HS-27A (cell line): ENCODE results near the gene SHISAL2A.

Source experiments
- DNase-seq: peaks from one replicate; pipeline ENCODE4 v3.0.0-alpha.2; 2012; ENCODE audit warnings: low read depth, missing footprints

Gene SHISAL2A

DNA sequence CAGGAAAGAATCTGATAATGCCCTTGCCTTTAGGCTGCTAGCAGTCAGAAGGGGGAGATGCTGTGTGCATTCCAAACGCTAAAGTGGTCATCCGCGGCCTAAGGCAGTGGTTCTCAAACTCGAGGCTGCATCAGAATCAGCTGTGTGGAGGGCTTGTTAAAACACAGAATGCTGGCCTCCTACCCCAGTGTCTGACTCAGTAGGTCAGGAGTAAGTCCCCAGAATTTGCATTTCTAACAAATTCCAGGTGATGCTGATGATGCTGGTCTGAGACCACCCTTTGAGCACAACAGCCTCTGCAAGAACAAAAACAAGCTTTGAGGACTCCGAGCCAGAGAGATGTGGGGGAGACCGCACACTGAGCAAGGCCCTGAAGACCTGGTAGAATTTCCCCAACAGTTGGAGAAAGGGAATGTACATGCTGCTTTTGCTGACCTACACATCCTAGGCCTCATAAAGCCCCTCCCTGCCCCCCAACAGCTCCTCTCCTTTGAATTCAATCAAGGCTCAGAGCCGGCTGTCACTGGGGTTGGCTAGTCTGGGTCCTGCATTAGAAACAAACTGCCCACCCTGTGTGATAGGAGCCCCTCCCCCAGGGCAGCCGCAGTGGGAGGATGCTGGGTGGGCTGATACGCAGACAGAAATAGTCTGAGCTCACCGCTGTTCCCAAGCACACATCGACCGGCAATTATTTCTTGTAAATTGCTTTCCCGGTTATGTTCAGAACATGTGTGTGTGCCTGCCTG, 27.1 kb downstream of the SHISAL2A start:
- no peak for DNase-seq

DNA sequence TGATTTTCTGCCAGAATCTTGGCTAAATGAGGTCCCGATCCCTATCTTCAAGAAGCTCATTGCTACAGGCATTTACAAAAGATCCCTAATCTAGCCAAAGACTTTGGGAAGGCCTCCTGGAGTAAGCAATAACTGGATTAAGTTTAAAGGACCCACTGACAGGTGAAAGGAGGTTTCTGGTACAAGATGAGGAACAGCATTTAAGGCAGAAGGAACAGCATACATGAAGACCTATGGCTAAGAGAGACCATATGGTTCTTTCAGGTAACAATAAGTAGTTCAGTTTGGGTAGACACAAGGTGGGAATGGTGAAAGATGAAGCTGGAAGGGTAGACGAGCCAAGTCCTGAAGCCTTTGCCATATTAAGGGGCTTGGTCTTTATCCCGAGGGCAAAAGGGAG, 27.8 kb downstream of the SHISAL2A start:
- DNase-seq, result no peak

DNA sequence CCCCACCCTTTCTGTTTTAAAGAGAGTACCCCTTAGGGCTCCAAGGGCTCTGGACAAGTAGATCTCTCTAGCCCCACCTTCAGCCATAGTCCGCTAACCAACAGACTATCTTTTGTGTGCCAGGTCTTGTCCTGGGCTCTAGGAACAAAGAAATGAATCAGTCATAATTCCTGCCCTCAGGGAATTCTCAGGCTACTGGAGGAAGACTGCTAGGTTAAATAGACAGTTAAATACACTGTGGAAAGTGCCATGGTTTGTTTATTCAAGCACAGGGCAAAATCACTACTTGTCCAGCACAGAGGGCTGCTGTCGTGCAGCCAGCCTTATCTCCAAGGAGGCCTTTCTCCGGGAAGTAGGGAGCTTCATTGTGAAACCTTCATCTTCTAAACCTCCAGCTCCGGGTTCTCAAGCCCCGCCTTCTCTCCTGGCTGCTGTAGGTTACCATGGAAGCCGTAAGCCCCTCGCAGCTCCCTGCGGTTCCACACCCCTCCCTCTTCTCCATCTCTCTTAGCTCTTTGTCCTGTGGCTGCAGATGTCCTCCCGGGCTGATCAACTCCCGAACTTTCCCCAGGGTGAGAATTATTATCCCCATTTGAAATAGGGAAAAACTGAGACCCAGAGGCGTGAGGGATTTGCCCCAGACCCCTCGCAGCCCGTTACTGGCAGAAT, 29.8 kb downstream of the SHISAL2A start:
- DNase-seq, result no peak

DNA sequence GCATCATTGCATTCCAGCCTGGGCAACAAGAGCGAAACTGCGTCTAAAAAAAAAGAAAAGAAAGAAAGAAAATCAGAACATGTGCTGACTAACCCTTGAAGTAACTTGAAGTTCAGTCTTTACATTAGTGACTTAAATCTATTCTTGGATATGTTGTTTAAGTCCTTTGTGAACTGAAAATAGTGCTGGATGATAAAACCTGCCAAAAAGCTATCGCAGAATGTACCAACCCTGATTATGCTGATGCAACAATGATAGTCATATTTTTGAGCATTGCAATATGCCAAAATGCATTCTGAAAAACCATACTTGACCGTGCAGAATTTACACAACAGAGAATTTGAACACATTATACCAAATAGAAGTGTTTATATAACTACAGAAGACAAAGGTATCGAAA, 30.7 kb downstream of the SHISAL2A start:
- no peak for DNase-seq

- DNase-seq, result no peak
Measured at GRCh38 chr1:52665006-52665941, 32.3 kb downstream of the SHISAL2A start.

DNA sequence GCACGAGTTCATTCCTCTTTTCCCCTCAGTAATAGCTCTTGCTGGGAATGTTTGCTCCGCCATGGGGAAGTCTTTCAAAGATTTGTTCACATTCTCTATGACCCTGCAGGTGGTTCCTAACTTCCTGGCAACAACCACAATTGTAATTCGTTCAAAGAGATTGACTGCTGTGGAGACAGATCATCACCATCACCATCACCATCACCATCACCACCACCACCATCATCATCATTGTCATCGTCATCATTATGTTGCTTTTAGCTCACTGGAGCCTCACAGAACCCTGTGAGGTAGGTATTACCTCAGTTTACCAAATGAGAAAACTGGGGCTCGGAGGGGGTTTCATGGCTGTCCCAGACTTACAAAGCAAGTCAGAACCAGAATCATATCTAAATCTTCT, 34.3 kb downstream of the SHISAL2A start:
- no peak for DNase-seq

- no peak for DNase-seq
Measured at GRCh38 chr1:52667984-52668383, 35.0 kb downstream of the SHISAL2A start.

DNA sequence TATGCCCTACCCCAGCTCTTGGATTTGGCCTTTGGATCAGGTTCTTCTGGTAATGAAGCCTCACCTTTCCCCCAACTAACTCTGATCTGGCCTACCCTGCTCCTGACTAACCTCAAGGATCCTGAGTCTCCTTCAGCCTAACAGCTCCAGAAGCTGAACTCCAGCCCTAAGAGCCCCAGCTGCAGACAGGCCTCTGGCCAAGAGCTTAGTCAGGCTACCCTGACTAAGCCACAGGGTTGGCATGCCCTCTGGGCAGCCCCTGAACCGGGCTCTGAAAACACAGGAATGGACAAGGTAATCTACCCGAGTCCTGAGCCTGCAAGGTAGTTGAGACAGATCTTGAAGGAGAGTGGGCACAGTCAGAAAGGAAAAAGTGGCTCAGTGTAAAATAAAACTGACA, 35.7 kb downstream of the SHISAL2A start:
- peak; percentile 20 for DNase-seq

- DNase-seq, result peak; percentile 71
Measured at GRCh38 chr1:52669696-52670095, 36.7 kb downstream of the SHISAL2A start.

DNA sequence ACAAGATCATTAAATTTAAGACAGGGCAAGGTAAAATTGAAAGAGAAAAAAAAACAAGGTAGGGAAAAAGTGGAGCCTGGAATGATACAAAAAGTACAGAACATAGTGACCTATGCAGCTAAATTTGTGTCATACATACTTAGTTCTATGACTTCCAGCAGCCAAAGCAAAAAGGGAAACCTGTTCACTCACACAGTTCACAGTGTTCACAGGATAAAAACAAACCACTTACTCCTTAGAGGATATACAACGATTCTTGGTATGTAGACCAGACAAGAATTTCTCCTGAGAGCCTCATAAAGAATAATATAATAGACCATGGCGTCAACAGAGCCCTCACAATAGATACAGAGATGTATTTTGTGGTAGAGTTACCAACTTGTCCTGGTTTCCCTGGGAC, 37.6 kb downstream of the SHISAL2A start:
- no peak for DNase-seq

DNA sequence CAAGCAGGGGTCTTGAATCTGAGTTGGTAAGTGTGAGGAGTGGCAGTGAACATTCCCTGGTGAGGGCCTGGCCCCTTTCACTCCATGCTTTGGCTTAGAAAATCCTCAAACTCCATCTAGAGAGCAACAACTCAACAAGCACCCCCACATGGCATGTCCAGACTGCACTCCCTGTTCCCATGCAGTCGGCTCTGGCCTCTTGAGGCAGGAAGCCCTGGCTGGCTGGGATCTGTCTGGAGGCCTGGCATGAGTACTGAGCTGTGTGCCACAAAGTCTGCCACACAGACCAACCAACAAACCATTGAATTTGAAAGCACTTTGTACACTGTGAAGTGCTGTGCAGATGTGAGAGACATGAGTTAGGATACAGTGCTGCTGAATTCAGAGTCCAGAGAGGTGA, 40.0 kb downstream of the SHISAL2A start:
- DNase-seq, result no peak

DNA sequence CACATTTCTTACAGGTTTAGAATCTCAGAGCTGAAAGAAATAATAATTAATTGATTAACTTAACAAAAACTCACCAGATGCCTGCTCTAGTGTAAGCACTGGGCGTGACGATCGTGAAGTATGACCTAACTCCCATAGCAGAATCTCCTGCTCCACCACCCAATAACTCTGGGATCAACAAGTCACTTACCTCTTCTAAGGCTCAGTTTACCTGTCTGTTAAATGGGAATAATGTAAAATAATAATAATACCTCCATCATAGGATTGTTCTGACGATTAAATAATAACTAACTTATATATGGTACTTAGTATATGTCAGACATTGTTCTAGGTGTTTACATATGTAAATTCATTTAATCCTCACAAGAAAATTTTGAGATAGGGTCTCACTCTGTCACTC, 40.5 kb downstream of the SHISAL2A start:
- no peak for DNase-seq

DNA sequence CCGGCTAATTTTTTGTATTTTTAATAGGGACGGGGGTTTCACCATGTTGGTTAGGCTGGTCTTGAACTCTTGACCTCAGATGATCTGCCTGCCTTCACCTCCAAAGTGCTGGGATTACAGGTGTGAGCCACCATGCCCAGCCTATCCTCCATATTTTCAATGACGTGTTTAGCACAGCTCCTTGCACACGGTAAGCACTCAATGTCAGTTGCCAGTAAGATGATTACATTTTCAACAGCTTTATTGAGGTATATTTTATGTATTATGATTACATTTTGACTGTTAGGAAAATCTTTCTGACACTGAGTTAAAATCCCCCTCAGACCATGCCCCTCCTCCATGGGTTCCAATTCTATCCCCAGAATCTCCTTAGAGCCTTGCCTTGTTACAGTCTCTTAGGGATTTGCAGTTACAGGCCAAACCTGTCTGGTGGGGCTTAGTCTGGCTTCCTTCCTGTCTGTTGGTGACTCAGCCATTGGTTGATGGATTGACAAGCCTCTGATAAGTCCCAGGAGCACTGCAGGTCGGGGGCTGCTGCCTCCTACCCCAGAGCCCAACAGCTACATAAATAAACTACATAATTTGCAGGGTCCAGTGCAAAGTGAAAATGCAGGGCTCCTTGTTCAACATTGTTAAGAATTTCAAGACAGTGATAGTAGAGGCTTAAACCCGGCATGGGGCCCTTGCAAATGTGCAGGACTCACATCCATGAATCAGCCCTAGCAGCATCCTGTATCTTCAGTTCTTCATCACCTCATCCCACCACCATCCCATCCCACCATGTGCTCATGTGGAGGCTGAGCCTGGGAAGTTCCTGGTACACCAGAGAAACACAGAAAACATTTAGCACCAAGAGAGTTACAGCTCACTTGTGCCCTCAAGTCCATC, 41.8 kb downstream of the SHISAL2A start:
- no peak for DNase-seq

- DNase-seq, result no peak
Measured at GRCh38 chr1:52676249-52676903, 43.4 kb downstream of the SHISAL2A start.

DNA sequence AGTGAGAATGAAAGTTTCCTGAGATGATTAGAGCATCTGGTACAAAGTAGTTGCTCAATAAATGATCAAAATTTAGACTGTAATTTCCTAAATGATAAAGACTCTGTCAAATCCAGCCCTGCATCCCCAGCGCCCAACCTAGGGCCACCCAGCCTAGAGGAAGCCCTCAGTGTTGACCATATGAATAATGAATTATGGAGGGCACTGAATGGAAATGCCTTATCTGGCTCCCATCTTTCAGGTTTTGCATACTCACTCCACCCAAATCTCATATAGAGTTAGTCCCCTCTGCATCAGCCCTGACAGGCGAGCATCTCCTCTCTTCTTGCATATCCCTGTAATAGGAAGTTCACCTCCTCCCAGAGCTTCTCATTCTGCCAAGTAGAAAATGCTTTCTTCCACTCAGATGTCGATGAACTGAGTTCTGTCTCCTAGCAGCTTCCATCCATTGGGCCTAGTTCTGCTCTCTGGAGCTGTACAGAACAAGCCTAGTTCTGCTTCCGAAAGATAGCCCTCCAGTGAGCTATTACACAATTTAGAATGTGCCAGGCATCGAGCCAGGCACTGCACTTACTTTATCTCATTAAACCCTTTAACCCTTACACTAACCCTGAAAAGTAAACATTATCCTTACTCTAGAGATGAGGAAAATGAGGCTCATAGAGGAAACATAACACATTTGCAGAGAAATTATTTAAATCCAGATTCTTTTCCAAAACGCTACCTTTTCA, 44.3 kb downstream of the SHISAL2A start:
- DNase-seq, result no peak

DNA sequence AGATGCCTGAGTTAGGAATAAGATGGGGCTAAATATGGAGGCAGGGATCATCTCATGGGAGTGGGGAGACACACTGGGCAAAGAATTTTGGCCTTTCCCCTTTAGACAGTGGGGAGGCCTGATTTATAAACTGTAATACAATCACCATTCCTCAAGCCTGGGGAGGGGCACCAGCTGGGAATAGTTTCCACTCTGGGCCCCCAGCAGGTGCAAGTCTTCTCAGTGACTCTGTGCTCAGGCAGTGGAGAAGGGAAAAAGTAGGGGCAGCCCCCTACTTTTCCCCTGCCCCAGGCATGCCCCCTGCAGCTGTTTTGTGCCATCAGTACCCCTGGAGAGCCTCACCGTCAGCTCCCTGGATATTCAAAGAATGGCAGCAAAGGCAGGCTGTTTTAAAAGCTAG, 46.1 kb downstream of the SHISAL2A start:
- DNase-seq, result no peak

DNA sequence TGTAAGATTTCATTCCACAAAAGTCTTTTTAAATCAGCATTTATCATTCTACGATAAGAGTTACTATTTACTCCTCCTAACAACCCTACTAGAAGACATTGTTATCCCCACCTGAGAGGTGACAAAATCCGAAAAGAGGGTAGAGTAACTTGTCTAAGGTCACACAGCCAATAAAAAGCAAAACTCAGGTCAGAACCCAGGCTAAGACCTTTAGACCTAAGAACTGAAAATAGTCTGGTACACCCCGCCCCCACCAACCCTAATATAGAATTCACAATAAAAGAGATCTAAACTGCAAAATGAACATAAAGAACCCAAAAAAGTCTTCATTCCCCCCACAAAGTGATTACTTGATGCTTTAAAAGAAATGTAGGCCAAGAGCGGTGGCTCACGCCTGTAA, 46.5 kb downstream of the SHISAL2A start:
- DNase-seq, result no peak

DNA sequence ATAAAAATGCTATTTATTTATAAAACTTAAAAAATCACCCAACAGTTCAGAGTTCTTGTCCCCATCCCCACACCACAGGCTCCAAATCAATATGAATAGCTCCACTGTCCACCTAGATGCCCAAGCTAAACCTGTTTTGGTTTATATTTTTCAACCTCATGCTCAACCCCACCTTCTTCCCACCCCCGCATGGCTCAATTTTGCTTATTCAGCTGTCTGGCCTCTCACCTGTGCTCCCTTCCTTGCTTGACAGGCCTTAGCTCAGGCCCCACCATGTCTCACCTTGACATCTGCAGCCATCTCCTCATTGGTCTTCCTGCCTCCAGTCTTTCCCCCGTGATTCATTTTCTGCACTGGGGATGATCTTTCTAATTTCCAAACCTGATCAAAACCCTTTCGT, 47.4 kb downstream of the SHISAL2A start:
- DNase-seq, result no peak

GRCh38 chr1:52681136-52681535, 48.2 kb downstream of the SHISAL2A start:
- DNase-seq, result no peak

DNA sequence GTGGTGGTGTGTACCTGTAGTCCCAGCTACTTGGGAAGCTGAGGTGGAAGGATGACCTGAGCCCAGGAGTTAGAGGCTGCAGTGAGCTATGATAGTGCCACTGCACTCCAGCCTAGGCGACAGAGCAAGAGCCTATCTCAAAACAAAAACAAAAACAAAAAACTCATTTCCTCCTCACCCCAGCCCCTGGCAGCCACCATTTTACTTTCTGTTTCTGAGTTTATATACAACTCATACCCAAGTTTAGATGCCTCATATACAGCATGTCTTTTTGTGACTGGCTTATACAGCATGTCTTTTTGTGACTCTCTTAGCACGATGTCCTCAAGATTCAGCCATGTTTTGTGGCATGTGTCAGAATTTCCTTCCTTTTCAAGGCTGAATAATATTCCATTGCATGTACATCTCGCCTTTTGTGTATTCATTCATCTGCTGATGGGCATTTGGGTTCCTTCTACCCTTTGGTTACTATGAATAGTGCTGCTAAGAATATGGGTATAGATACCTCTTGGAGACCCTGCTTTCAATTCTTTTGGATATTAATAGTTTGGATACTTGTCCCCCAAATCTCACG, 50.5 kb downstream of the SHISAL2A start:
- no peak for DNase-seq
